ENCODE results near the gene MRPS10.

GRCh38 chr6:42190554-42191183 lies 27.0 kb downstream of the MRPS10 start:
- TF ChIP-seq EZH2 (IDR thresholded peaks at IDR 0.05; ENCODE audit: insufficient read depth, poor library complexity, severe bottlenecking) (no peak), EZH2phosphoT487 (IDR thresholded peaks at IDR 0.05; ENCODE audit: insufficient read depth, low read depth) (no peak)
